C4-2B (cell line): ENCODE measurements around the gene RAB40B.

Experiments used
- ZFX ChIP-seq: fragments of 450-650 bp; IDR thresholded peaks from 2 replicates; pipeline ENCODE4 v1.6.1; 2017
- TF ChIP-seq, protein P1 (sequence below): fragments of 450-650 bp; conservative IDR thresholded peaks from 2 replicates; pipeline ENCODE4 v1.5.1; 2017; ENCODE audit warnings: mild to moderate bottlenecking

DNA sequence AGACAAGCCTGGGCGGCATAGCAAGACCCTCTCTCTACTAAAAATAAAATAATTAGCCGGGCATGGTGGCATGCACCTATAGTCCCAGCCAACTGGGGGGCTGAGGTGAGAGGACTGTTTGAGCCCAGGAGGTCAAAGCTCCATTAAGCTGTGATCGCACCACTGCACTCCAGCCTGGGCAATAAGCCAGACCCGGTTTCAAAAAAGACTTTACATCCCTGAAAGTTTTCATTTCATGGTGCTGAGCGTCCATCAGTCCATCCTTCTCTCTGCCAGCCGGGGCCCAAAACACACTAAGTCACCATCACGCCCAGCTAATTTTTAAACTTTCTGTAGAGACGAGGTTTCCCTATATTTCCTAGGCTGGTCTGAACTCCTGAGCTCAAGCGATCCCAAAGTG lies 10.6 kb downstream of the RAB40B start:
- TF ChIP-seq, protein P1, sequence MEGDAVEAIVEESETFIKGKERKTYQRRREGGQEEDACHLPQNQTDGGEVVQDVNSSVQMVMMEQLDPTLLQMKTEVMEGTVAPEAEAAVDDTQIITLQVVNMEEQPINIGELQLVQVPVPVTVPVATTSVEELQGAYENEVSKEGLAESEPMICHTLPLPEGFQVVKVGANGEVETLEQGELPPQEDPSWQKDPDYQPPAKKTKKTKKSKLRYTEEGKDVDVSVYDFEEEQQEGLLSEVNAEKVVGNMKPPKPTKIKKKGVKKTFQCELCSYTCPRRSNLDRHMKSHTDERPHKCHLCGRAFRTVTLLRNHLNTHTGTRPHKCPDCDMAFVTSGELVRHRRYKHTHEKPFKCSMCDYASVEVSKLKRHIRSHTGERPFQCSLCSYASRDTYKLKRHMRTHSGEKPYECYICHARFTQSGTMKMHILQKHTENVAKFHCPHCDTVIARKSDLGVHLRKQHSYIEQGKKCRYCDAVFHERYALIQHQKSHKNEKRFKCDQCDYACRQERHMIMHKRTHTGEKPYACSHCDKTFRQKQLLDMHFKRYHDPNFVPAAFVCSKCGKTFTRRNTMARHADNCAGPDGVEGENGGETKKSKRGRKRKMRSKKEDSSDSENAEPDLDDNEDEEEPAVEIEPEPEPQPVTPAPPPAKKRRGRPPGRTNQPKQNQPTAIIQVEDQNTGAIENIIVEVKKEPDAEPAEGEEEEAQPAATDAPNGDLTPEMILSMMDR = no peak
- no peak for TF ChIP-seq ZFX
